ENCODE results near the gene TSPAN7. TPM values are rescaled to one million over a fixed set of nuclear protein-coding genes. Genes with fewer than 3 reads are reported as not detected.

The TSPAN7 gene
- total RNA-seq, 2 donors from 2014 or later: 8.6 to 18.8 TPM

DNA sequence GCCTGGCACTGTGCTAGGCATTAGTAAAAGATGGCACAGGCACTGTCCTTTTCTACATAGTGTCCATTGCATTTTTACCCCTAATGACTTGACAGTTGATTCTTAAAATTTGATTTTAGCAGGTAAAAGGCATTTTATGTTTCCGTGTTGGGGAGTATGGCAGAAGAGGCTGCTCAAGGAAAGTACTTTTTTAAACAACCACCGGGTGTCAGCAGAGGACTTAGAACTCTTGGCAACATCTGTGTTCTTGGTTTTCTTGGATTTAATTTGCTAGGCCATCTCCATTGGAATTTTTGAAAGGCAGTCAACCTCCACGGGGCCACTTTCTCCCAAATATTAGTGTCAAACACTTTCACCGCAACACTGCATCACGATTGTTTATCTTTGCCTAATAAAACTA lies 102.9 kb downstream of the TSPAN7 start:
- Histone ChIP-seq H3K27me3 (no peaks in the 10 kb centered on the region), H3K27ac (no peak overlapping the region), H3K4me3 (no peak overlapping the region), H3K9me3 (no peaks in the 10 kb centered on the region), H3K4me1 (peaks cover 16% of the 10 kb centered on the region), H3K36me3 (replicated peaks in 1 of 2; ENCODE audit: insufficient read depth in 1 of 2, low read depth in 2 of 2) (no peaks in the 10 kb centered on the region)
- TF ChIP-seq POLR2A (IDR thresholded peaks at IDR 0.05): no peak
- TF ChIP-seq CTCF (IDR thresholded peaks at IDR 0.05): peak; percentile 8 to 57 (median 38)
- DNase-seq (peak in 3 of 4 donors; percentile 14 to 18 (median 14)), ATAC-seq (no peak)
- intact Hi-C loops (cut with DNase I): no loop called here
- 7 to 15% methylated on average over 5 of the region's 5 CpGs for WGBS, 2 donors

DNA sequence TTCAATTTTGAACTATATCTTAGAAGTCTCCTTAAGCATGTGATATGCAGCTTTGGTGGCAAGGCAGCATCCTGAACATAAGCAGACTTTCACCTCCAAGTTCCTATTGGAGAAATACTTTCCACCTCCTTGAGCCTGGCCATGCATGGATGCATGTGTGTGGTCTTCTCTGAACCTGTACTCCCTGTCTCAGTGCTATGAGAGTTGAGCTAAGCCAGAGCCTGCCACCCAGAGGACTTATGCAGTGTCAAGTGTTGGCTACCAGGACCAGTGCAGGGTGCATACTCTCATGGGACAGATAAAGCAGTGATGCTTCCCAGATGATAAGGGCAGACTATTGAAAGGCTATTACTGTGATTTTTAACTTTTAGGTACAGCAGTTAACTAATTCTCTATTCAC lies 105.6 kb downstream of the TSPAN7 start:
- Histone ChIP-seq H3K27me3 (no peaks in the 10 kb centered on the region), H3K9me3 (no peaks in the 10 kb centered on the region), H3K27ac (no peak overlapping the region)

GRCh38 chrX:38668771-38669170 lies 107.4 kb downstream of the TSPAN7 start:
- Histone ChIP-seq H3K9me3 (no peaks in the 10 kb centered on the region), H3K27ac (no peak overlapping the region), H3K4me1 (no peaks in the 10 kb centered on the region), H3K36me3 (replicated peaks in 1 of 2; ENCODE audit: insufficient read depth in 1 of 2, low read depth in 2 of 2) (no peaks in the 10 kb centered on the region), H3K4me3 (no peak overlapping the region), H3K27me3 (no peaks in the 10 kb centered on the region)
- intact Hi-C loops (cut with DNase I): no loop called here
- no peak for TF ChIP-seq POLR2A (IDR thresholded peaks at IDR 0.05)
- TF ChIP-seq CTCF (IDR thresholded peaks at IDR 0.05): no peak
- no peak for DNase-seq
- ATAC-seq: no peak
- WGBS, 2 donors: 90 to 100% methylated on average over 1 of the region's 1 CpG

More for the DNA sequence above, 105.6 kb downstream of the TSPAN7 start:
- TF ChIP-seq CTCF (IDR thresholded peaks at IDR 0.05) (no peak), POLR2A (IDR thresholded peaks at IDR 0.05) (no peak)
- Histone ChIP-seq H3K4me1 (peaks cover under 1% of the 10 kb centered on the region), H3K36me3 (replicated peaks in 1 of 2; ENCODE audit: insufficient read depth in 1 of 2, low read depth in 2 of 2) (no peaks in the 10 kb centered on the region), H3K4me3 (no peak overlapping the region)
- DNase-seq (no peak), ATAC-seq (no peak)
- intact Hi-C loops (cut with DNase I): no loop called here

GRCh38 chrX:38669428-38669827 lies 108.1 kb downstream of the TSPAN7 start:
- H3K4me3 ChIP-seq: no peak overlapping the region
- intact Hi-C loops (cut with DNase I): no loop called here

More at GRCh38 chrX:38669428-38669827, 108.1 kb downstream of the TSPAN7 start:
- WGBS, 2 donors: 59 to 60% methylated on average over 4 of the region's 4 CpGs
- no peaks in the 10 kb centered on the region for H3K27me3 ChIP-seq
- H3K4me1 ChIP-seq: no peaks in the 10 kb centered on the region
- H3K9me3 ChIP-seq: no peaks in the 10 kb centered on the region
- H3K27ac ChIP-seq: no peak overlapping the region
- no peaks in the 10 kb centered on the region for H3K36me3 ChIP-seq (replicated peaks in 1 of 2; ENCODE audit: insufficient read depth in 1 of 2, low read depth in 2 of 2)
- TF ChIP-seq CTCF (IDR thresholded peaks at IDR 0.05): no peak
- no peak for TF ChIP-seq POLR2A (IDR thresholded peaks at IDR 0.05)
- no peak for DNase-seq
- no peak for ATAC-seq
